HEK293 (cell line): ENCODE measurements around the gene BCL2L1.

Source experiments
- HOXD13 ChIP-seq: sonication (generic); formaldehyde crosslinking; IDR thresholded peaks from 2 replicates; pipeline ENCODE4 v1.8.0; 2022; ENCODE audit warnings: missing genetic modification reagents, borderline replicate concordance
- ZNF302 ChIP-seq: fragments of 450-650 bp; formaldehyde crosslinking; IDR thresholded peaks from 2 replicates; pipeline ENCODE4 v1.5.1; 2016; ENCODE audit warnings: missing biosample characterization, missing genetic modification characterization, low read depth

DNA sequence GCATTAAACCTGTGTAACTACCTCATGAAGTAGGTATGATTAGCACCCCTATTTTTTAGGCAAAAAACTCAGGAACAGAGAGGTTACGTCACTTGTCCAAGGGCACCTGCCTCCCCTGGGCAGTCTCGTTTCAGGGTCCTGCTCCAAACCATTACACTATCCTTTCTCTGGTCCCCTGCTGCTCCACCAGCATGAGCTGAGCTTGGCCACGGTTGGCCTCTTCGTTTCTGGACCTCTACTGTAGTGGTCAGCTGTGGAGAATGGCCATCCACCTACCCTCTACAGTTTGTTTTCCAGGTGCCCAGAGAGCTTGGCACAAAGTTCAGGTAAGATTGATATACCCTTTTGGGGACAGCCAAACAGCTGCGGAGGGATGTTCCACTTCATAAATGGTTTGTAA lies 68.1 kb downstream of the BCL2L1 start:
- no peak for TF ChIP-seq ZNF302 (tag by site-specific recombination)
- no peak for TF ChIP-seq HOXD13
